MCF 10A (cell line): ENCODE measurements around the gene NGDN. TPM values are rescaled to one million over a fixed set of nuclear protein-coding genes. Genes with fewer than 3 reads are reported as not detected.

Source experiments
- BruUV-seq: library from RNA; stranded (reverse); fragments of 400-500 nt; replicated peaks from 2 replicates; lab custom pipeline; 2021; lab: Mats Ljungman, UMichigan
- CTCF ChIA-PET: fragments of 300-600 bp; sonication (Branson Sonifier 250); formaldehyde crosslinking; extraction: SDS; loops from one replicate; lab custom pipeline; 2021; ENCODE audit warnings: antibody characterized with exemption, inconsistent platforms; lab: Yijun Ruan, JAX
- POLR2A ChIA-PET: fragments of 300-600, 350-650 bp; sonication (Branson Sonifier 250); formaldehyde crosslinking; extraction: SDS; loops from one replicate; lab custom pipeline; 2020; ENCODE audit warnings: antibody characterized with exemption, inconsistent platforms; lab: Yijun Ruan, JAX
- DNase-seq: peaks from one replicate; pipeline ENCODE4 v3.0.0-alpha.2; 2018; ENCODE audit not compliant: unreplicated experiment
- H3K27ac Mint-ChIP-seq: one replicate; pipeline ENCODE4 v1.8.0; 2022; ENCODE audit warnings: mild to moderate bottlenecking, low read depth, mixed read lengths; ENCODE audit not compliant: unreplicated experiment
- H3K27me3 Mint-ChIP-seq: one replicate; pipeline ENCODE4 v1.8.0; 2022; ENCODE audit warnings: mixed read lengths; ENCODE audit not compliant: insufficient read depth, unreplicated experiment
- H3K36me3 Mint-ChIP-seq: one replicate; pipeline ENCODE4 v1.8.0; 2022; ENCODE audit warnings: mild to moderate bottlenecking, moderate library complexity, mixed read lengths; ENCODE audit not compliant: insufficient read depth, unreplicated experiment
- H3K4me1 Mint-ChIP-seq: one replicate; pipeline ENCODE4 v1.8.0; 2022; ENCODE audit warnings: mixed read lengths; ENCODE audit not compliant: insufficient read depth, unreplicated experiment
- H3K4me3 Mint-ChIP-seq: one replicate; pipeline ENCODE4 v1.8.0; 2022; ENCODE audit warnings: mild to moderate bottlenecking, moderate library complexity, mixed read lengths; ENCODE audit not compliant: unreplicated experiment
- H3K9me3 Mint-ChIP-seq: one replicate; pipeline ENCODE4 v1.8.0; 2022; ENCODE audit warnings: mixed read lengths; ENCODE audit not compliant: unreplicated experiment
- CTCF ChIP-seq: fragments of 200-600 bp; IDR thresholded peaks from one replicate; pipeline ENCODE4 v1.8.0; 2022; ENCODE audit warnings: antibody characterized with exemption, mild to moderate bottlenecking; ENCODE audit not compliant: unreplicated experiment
- intact Hi-C: fragments of 100-400 bp; cut with micrococcal nuclease; formaldehyde crosslinking; loops from 2 replicates; pipeline ENCODE4 v1.14.1; 2022
- total RNA-seq: library from RNA; stranded (reverse); gene quantifications from 2 replicates; pipeline ENCODE4 v1.2.3, GENCODE V29; 2022

NGDN gene
- total RNA-seq, 1 experiment from 2014 or later, result 46.8 TPM

- no peak overlapping the region for H3K27ac Mint-ChIP-seq
- ChIA-PET POLR2A (interaction anchor here (0.7 kb wide), 1 partner anchor 79 kb away, joined by 3 read pairs; no protein-coding TSS in a partner anchor), CTCF (interaction anchor here (1.0 kb wide), 1 partner anchor 8 kb away, joined by 3 read pairs; no protein-coding TSS in a partner anchor)
- H3K9me3 Mint-ChIP-seq, result no peaks in the 10 kb centered on the region
- BruUV-seq, result no TSS peak
- no peaks in the 10 kb centered on the region for H3K4me1 Mint-ChIP-seq
- no peak for TF ChIP-seq CTCF
- no peak for DNase-seq
- no peaks in the 10 kb centered on the region for H3K36me3 Mint-ChIP-seq
- no peak overlapping the region for H3K4me3 Mint-ChIP-seq
- H3K27me3 Mint-ChIP-seq, result peaks cover 33% of the 10 kb centered on the region
- intact Hi-C loops, result no loop called here
Observed at GRCh38 chr14:23446291-23446851, 23.1 kb upstream of the NGDN start.

DNA sequence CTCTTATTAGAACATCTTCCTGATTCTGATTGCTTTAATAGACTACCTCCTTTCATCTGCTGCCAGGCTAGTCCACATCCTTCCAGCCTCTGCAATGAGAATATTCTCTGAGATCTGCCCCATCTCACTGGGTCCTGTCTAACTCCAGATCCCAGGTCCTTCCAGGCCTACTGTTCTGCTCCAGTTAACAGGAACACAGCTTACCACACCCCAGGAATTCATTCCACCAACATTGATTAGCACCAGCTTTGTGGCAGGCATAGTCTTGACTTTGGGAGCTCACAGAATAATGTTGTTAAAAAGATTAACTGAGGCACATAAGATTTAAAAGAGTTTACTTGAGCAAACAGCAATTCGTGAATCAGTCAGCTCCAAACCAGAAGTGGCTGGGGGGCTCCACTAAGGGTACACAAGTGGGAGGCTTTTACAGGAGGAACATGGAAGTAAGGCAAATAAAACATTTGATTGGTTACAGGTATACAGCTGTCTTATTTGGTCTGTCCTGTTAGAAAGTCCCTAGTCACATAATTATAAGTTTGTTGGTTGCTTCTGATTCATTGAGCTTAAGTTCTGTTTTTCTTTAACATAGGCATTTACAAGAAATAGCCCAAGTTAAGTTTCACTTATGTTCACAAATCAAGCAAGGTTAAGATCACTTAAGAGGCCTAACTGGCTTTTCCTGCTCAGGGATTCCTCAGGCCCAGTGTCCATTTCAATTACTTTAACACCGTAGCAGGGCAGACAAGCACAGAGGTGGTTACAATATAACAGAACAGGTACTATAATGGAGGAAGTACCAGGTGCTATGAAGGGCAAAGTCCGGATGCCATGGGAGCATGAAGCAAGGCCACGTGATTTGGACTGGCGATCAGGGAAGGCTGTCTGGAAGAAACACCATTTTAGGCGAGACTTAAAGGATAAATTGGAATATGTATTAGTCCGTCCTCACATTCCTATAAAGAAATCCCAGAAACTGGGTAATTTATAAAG, 21.8 kb upstream of the NGDN start:
- Mint-ChIP-seq H3K4me3 (no peak overlapping the region), H3K36me3 (no peaks in the 10 kb centered on the region), H3K4me1 (no peaks in the 10 kb centered on the region), H3K27ac (no peak overlapping the region), H3K9me3 (no peaks in the 10 kb centered on the region), H3K27me3 (peaks cover 25% of the 10 kb centered on the region)
- CTCF ChIA-PET, result interaction anchor here (0.8 kb wide), 2 partner anchors 10 to 67 kb away, joined by 3 read pairs; no protein-coding TSS in a partner anchor
- no peak for TF ChIP-seq CTCF
- BruUV-seq, result no TSS peak
- DNase-seq, result no peak
- intact Hi-C loops, result no loop called here
- POLR2A ChIA-PET, result no interaction called here

DNA sequence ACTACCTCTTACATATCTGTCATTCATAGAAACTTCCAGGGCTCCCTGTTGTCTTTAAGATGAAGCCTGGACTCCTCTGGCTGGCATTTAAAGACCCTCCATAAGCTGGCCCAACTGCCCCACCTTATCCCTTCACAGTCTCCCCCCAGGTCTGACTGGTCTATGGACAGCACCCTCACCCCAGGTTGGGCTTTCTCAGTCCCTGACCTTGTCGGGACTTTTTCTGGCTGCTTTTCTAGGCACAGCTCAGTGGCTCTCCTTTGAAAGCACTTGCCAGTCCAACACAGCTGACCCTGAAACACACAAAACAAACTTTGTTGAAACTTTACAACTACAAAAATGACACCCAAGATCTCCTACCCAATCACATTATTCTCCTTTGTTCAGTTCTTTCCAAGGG, 20.2 kb upstream of the NGDN start:
- BruUV-seq, result no TSS peak
- H3K4me3 Mint-ChIP-seq, result no peak overlapping the region
- H3K4me1 Mint-ChIP-seq, result no peaks in the 10 kb centered on the region
- ChIA-PET POLR2A (no interaction called here), CTCF (no interaction called here)
- no peaks in the 10 kb centered on the region for H3K36me3 Mint-ChIP-seq
- H3K9me3 Mint-ChIP-seq, result no peaks in the 10 kb centered on the region
- no peak overlapping the region for H3K27ac Mint-ChIP-seq
- no peak for TF ChIP-seq CTCF
- no peak for DNase-seq
- peaks cover 14% of the 10 kb centered on the region for H3K27me3 Mint-ChIP-seq
- intact Hi-C loops, result no loop called here

DNA sequence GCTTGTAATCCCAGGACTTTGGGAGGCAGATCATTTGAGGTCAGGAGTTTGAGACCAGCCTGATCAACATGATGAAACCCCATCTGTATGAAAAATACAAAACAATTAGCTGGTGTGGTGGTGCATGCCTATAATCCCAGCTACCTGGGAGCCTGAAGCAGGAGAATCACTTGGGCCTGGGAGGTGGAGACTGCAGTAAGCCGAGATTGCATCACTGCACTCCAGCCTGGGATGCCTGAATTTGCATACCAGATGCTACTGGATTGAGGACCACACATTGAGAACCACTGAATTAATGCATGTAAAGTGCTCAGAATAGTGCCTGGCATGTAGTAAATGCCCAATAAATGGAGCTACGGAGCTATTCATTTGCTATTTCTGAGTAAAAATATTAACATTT, 19.1 kb upstream of the NGDN start:
- Mint-ChIP-seq H3K4me1 (no peaks in the 10 kb centered on the region), H3K27me3 (peaks cover 25% of the 10 kb centered on the region), H3K9me3 (no peaks in the 10 kb centered on the region), H3K4me3 (no peak overlapping the region), H3K27ac (no peak overlapping the region), H3K36me3 (no peaks in the 10 kb centered on the region)
- ChIA-PET CTCF (no interaction called here), POLR2A (no interaction called here)
- intact Hi-C loops, result no loop called here
- no TSS peak for BruUV-seq
- TF ChIP-seq CTCF, result no peak
- DNase-seq, result no peak
